HG02763 (cell line): ENCODE measurements around the gene PAQR8.

Experiments used
- ATAC-seq: cut with Tn5 transposase; IDR thresholded peaks from one replicate; pipeline ENCODE4 v1.9.1; 2021; ENCODE audit warnings: mild to moderate bottlenecking, moderate library complexity; ENCODE audit not compliant: unreplicated experiment

PAQR8 gene, protein sequence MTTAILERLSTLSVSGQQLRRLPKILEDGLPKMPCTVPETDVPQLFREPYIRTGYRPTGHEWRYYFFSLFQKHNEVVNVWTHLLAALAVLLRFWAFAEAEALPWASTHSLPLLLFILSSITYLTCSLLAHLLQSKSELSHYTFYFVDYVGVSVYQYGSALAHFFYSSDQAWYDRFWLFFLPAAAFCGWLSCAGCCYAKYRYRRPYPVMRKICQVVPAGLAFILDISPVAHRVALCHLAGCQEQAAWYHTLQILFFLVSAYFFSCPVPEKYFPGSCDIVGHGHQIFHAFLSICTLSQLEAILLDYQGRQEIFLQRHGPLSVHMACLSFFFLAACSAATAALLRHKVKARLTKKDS

GRCh38 chr6:52361945-52362442 is at the start of gene PAQR8:
Gene PAQR8 (plus strand): TSS chr6:52362151. CDS start chr6:52403214, 41,063 bp downstream.
- ATAC-seq: peak; percentile 84

- ATAC-seq: no peak
These were observed 49.5 kb upstream of the PAQR8 start for GRCh38 chr6:52312461-52312860.

- no peak for ATAC-seq
These were observed 47.2 kb upstream of the PAQR8 start for GRCh38 chr6:52314752-52315151.

- ATAC-seq: no peak
These were observed 44.7 kb upstream of the PAQR8 start for GRCh38 chr6:52317211-52317610.

DNA sequence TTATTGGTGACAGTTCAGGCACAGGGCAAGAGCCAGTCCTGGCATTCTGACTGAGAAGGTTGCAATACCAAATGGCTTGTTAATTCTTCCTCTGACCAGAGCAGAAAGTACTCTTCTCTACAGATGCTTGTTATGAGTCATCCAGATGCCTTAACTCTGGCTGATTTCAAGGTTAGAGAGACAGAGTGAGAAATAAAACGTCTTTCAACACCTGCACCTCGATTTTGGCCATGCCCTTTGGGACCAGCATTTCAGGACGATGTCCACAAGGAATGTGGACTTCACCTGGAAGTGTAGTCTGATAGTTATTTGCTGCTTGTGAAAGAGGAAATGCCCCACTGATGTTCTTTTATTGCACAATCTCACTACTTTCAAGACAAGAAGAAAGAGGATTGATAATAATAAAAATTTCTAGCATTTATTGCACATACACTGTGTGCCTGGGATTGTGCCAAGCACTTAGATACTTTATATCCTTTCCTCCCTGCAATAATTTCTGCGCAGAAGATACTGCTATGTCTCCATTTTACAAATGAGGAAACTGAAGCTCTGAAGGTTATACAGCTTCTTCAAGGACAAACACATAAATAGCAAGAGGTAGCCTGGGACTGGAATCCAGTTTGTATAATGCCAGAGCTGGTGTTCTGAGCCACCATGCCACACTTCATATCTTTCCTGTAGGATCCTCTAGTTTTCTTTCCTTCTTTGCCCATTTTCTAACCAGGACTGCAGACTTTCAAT is 43.9 kb upstream of the PAQR8 start:
- ATAC-seq: peak; percentile 93

DNA sequence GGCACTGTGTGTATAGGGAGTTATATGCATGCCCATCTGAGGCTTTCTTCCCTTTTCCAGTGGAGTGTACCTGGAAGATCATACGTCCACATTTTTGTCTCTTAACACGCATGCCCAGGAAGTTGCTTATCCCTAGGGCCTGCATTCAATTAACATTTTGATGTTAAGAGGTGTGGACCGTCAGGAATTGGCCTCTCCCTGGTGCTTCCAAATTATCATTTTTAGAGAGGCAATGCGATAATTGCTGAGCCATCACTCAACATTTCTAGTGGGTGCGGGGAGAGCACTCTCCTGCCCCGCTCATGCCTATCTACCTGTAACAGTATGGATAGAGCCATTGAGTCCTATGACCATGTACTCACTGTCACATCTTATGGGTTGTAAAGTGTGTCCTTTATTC is 37.8 kb upstream of the PAQR8 start:
- no peak for ATAC-seq

- ATAC-seq: no peak
These were observed 36.1 kb upstream of the PAQR8 start for GRCh38 chr6:52325695-52326471.

- no peak for ATAC-seq
These were observed 35.2 kb upstream of the PAQR8 start for GRCh38 chr6:52326540-52327364.

DNA sequence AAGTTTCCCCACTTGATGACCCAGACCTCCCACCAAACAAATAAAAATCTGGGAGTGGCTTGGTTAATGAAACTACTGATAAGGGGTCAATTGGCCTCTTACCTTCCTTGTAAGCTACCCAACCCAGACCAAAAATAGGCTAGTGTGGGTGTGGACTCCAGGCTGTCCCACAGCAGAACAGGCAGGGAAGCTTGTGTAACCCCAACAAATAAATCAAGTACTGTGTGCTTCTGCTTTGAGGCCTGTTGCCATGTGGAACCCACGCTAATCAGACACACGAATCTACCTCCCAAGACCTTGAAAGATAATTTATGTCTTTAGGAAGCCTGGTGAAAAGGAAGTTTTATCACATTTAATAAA is 33.7 kb upstream of the PAQR8 start:
- no peak for ATAC-seq

GRCh38 chr6:52328729-52329128 is 33.2 kb upstream of the PAQR8 start:
- ATAC-seq: no peak

DNA sequence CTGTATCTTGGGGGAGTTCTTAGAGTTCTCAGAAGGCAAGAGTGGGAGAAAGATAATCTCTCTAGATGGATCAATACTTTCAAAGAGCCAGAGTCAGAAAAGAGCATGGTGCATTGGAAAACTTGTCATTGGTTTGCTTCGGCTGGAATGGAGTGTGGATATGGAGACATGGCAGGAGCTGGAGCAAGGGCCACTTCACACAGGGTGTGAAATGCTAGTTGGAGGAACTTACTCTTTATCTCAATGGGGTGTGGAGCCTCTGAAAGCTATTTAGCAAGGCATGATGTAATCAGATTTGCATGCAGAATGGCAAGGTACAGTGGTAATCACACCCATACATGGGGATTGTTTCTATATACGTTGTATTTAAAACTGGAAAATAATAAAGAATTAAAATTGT is 31.5 kb upstream of the PAQR8 start:
- ATAC-seq: no peak

DNA sequence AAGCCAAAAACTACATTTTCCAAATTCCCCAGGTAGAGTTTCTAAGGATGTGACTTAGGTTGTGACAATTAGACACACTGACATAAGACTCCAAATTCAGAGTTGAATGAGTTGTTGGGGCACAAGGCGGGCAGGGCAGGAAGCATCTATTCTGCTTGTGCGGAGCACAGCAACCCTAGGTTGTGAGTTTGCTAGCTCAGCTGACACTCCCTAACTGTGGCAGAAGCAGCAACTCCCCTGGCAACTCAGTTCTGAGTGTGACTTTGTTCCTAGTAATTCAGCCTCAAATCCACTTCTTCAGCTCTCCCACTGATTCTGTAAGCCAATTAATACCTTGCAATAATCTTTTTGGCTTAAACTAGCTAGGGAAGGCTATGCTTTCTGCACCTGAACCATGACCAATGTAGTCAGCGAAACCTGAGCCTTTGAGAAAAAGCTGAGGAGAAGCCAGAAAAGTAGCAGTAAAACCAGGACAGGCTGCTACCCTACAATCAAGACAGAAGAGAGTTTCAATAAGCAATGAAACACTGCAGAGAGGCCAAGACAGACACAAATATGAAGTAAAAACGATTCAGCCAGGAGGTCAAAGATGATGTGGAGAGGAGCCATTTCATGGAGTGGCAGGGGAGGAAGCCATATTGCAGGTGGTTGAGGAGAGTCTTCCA is 30.0 kb upstream of the PAQR8 start:
- ATAC-seq: no peak

- ATAC-seq: no peak
These were observed 28.1 kb upstream of the PAQR8 start for GRCh38 chr6:52333840-52334200.

- no peak for ATAC-seq
These were observed 26.4 kb upstream of the PAQR8 start for GRCh38 chr6:52335576-52335975.

- no peak for ATAC-seq
These were observed 24.9 kb upstream of the PAQR8 start for GRCh38 chr6:52336919-52337561.

DNA sequence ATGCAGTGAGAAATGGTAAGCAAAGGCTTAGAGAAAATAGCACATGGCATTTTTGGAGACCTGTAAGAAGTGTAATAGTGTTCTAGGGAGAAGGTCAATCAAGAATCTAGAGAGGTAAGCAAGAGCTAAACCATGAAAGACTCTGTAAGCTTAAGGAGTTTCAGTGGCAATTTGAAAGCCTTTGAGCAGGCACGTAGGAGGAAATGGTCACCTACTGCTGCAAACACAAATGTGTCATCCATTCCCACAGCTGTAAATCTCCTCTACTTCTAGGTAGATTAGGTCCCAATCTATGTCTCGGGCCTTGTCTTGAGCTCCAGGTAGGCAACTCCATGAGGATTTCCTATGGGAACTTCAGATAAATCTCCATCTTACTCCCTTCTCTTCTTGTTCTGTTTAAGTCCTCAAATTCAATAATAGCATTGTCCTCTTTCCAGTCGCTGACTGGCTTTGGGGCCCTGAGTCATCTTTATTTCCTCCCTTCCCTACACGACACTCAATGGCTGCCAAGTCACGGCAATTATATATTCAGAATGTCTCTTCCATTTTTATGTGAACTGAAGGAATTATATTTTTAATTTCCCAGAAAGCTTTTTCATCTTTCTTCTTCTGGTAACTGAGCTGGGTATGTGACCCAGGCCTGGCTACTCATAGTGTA is 24.2 kb upstream of the PAQR8 start:
- ATAC-seq: peak; percentile 50

DNA sequence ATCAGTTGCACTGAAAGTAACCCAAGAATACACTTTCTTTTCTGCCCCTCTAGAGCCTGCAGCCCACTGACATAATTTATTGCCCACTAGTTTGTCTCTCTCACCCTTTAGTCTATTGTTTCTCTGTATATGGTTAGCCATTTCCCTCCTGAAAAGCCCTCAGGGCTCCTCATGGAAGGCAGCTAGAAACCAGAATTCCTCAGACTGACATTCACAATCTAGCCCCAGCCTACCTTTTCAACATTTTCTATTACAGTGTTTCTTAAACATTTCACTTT is 21.4 kb upstream of the PAQR8 start:
- ATAC-seq: no peak

- no peak for ATAC-seq
These were observed 20.2 kb upstream of the PAQR8 start for GRCh38 chr6:52341561-52342260.

DNA sequence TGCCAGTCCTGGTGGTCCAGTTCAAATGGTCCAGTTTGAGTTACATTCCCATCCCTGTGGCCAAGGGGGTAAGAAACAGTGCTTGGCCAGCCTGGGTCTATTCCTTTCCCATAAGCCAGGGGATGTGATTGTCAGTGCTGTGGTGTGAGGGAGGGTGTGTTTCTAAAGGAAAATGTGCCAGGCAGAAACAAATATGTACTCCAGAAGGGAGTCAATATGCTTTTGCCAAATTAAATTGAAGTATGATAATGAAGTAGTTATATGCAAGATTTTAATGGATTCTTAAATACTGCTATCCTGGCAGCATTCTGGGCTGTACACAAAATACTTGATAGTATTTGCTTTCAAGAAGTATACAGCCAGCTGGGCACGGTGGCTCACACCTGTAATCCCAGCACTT is 16.6 kb upstream of the PAQR8 start:
- ATAC-seq: no peak
